BLaER1 (cell line): ENCODE measurements around the gene FGGY.
"Not testable (repeated sequence)": the region's sequence is repeated elsewhere in the genome, so short reads cannot be mapped to it uniquely, and the experiment has no call there.

ENCODE experiments used
- H3K27ac ChIP-seq: shearing (Covaris generic); formaldehyde crosslinking; 2 replicates; pipeline ENCODE4 v1.8.1; 2022
- H3K27me3 ChIP-seq: shearing (Covaris generic); formaldehyde crosslinking; 2 replicates; pipeline ENCODE4 v1.8.1; 2022
- H3K36me3 ChIP-seq: shearing (Covaris generic); formaldehyde crosslinking; 2 replicates; pipeline ENCODE4 v1.8.1; 2022
- H3K4me1 ChIP-seq: shearing (Covaris generic); formaldehyde crosslinking; 2 replicates; pipeline ENCODE4 v1.8.1; 2022
- H3K4me2 ChIP-seq: shearing (Covaris generic); formaldehyde crosslinking; 2 replicates; pipeline ENCODE4 v1.8.1; 2022
- H3K4me3 ChIP-seq: shearing (Covaris generic); formaldehyde crosslinking; 2 replicates; pipeline ENCODE4 v1.8.1; 2022
- H3K9ac ChIP-seq: shearing (Covaris generic); formaldehyde crosslinking; 2 replicates; pipeline ENCODE4 v1.8.1; 2022
- H3K9me3 ChIP-seq: shearing (Covaris generic); formaldehyde crosslinking; 2 replicates; pipeline ENCODE4 v1.8.1; 2022
- H4K20me1 ChIP-seq: shearing (Covaris generic); formaldehyde crosslinking; 2 replicates; pipeline ENCODE4 v1.8.1; 2022
- Cebpa-rat ChIP-seq: shearing (Covaris generic); IDR thresholded peaks from 2 replicates; pipeline ENCODE4 v1.8.1; 2022

Gene FGGY, protein sequence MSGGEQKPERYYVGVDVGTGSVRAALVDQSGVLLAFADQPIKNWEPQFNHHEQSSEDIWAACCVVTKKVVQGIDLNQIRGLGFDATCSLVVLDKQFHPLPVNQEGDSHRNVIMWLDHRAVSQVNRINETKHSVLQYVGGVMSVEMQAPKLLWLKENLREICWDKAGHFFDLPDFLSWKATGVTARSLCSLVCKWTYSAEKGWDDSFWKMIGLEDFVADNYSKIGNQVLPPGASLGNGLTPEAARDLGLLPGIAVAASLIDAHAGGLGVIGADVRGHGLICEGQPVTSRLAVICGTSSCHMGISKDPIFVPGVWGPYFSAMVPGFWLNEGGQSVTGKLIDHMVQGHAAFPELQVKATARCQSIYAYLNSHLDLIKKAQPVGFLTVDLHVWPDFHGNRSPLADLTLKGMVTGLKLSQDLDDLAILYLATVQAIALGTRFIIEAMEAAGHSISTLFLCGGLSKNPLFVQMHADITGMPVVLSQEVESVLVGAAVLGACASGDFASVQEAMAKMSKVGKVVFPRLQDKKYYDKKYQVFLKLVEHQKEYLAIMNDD

DNA sequence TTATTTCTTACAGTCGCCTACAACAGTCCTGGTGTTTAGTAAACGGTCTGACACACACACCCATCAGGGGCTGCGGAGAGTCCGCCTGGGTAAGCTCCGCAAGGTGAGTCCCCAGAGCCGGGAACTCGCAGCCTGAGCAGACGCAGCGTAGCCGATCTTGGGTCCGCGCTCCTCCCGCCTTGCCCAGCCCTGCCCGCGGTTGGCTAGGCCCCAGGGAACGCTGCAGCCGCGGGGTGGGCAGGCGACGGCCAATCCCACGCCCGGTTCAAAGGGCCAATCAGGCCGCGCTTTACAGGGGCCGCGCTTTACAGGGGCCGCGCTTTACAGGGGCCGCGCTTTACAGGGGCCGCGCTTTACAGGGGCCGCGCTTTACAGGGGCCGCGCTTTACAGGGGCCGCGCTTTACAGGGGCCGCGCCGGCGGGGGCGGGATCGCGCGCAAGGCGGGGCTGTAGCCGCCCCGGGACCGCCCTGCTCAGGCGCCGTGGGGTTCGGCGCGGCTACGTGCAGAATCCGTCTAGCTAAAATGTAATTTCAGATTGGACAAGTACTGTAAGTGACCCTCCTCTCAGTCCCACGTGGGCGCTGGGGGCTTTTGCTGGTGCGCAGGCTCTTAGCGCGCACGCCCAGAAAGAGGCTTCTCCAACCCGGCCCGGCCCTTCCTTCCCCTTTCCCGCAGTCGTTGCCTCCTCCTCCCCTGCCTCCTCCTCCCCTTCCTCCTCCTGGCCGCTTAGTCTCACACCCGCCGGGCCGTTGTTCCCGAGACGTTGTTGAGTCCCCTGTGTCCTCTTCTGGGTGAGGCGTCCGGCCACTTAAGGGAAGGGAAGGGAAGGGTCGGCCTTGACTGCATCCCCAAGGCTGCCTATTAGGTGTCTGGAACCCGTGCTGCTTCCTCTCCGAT lies at the start of gene FGGY:
FGGY (plus strand) TSS at position 737 of the 899 bp plus-strand sequence. CDS start 24,456 bp downstream, outside the sequence.
- no peak for TF ChIP-seq Cebpa-rat
- H4K20me1 ChIP-seq = no peaks in the 10 kb centered on the region
- peak within 1 kb of the TSS; percentile 86 for H3K4me2 ChIP-seq
- H3K27me3 ChIP-seq = no peaks in the 10 kb centered on the region
- peak within 1 kb of the TSS; percentile 90 for H3K9ac ChIP-seq
- no peaks in the 10 kb centered on the region for H3K36me3 ChIP-seq
- peak within 1 kb of the TSS; percentile 75 for H3K4me3 ChIP-seq
- no peaks in the 10 kb centered on the region for H3K9me3 ChIP-seq
- H3K27ac ChIP-seq = peak within 1 kb of the TSS; percentile 89
- H3K4me1 ChIP-seq = peaks cover 39% of the 10 kb centered on the region

DNA sequence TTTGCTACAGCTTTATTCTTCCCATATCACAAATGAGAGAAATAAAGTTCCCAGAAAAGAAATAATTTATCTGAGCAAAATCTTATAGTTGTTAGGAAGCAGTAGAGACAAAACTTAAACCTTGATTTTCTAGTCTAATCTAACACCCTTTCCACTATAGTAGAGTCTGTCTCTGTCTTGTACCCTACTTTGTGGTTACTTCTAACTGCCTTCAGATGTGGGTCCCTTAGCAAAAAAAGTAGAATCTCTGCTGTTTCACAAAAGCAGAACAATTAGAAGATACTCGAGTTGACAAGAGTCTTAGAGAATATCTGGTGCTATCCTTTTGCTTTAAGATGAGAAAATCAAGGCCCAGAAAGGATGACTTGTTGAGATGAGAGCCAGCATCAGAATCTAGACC lies 48.1 kb upstream of the FGGY start:
- H3K36me3 ChIP-seq = no peaks in the 10 kb centered on the region
- no peak overlapping the region for H3K9ac ChIP-seq
- H3K4me3 ChIP-seq = no peak overlapping the region
- no peaks in the 10 kb centered on the region for H3K4me1 ChIP-seq
- H3K27ac ChIP-seq = no peak overlapping the region
- H3K4me2 ChIP-seq = no peak overlapping the region
- H4K20me1 ChIP-seq = no peaks in the 10 kb centered on the region
- H3K9me3 ChIP-seq = peaks cover 19% of the 10 kb centered on the region
- TF ChIP-seq Cebpa-rat = no peak
- H3K27me3 ChIP-seq = no peaks in the 10 kb centered on the region

GRCh38 chr1:59249396-59250137 lies 47.3 kb upstream of the FGGY start:
- H3K9me3 ChIP-seq = peaks cover 19% of the 10 kb centered on the region
- no peak overlapping the region for H3K4me3 ChIP-seq
- no peaks in the 10 kb centered on the region for H3K4me1 ChIP-seq
- no peaks in the 10 kb centered on the region for H3K36me3 ChIP-seq
- H4K20me1 ChIP-seq = no peaks in the 10 kb centered on the region
- no peak overlapping the region for H3K27ac ChIP-seq
- no peak for TF ChIP-seq Cebpa-rat
- H3K9ac ChIP-seq = no peak overlapping the region
- no peaks in the 10 kb centered on the region for H3K27me3 ChIP-seq
- H3K4me2 ChIP-seq = no peak overlapping the region

DNA sequence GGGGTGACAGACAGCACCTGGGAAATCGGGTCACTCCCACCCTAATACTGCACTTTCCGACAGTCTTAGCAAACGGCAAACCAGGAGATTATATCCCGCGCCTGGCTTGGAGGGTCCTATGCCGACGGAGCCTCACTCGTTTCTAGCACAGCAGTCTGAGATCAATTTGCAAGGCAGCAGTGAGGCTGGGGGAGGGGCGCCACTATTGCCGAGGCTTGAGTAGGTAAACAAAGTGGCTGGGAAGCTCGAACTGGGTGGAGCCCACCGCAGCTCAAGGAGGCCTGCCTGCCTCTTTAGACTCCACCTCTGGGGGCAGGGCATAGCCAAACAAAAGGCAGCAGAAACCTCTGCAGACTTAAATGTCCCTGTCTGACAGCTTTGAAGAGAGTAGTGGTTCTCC lies 45.8 kb upstream of the FGGY start:
- H3K9ac ChIP-seq, H3K4me2 ChIP-seq, H3K4me1 ChIP-seq, H4K20me1 ChIP-seq, H3K27ac ChIP-seq, H3K27me3 ChIP-seq, H3K4me3 ChIP-seq, H3K36me3 ChIP-seq: not testable (repeated sequence)
- peaks cover 19% of the 10 kb centered on the region for H3K9me3 ChIP-seq

DNA sequence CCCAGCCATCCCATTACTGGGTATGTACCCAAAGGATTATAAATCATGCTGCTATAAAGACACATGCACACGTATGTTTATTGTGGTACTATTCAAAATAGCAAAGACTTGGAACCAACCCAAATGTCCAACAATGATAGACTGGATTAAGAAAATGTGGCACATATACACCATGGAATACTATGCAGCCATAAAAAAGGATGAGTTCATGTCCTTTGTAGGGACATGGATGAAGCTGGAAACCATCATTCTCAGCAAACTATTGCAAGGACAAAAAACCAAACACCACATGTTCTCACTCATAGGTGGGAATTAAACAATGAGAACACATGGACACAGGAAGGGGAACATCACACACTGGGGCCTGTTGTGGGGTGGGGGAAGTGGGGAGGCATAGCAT lies 40.5 kb upstream of the FGGY start:
- H3K4me2 ChIP-seq, H3K27ac ChIP-seq, H3K4me1 ChIP-seq, H3K9ac ChIP-seq, H3K4me3 ChIP-seq, H3K9me3 ChIP-seq, H3K27me3 ChIP-seq, H4K20me1 ChIP-seq, H3K36me3 ChIP-seq: not testable (repeated sequence)

DNA sequence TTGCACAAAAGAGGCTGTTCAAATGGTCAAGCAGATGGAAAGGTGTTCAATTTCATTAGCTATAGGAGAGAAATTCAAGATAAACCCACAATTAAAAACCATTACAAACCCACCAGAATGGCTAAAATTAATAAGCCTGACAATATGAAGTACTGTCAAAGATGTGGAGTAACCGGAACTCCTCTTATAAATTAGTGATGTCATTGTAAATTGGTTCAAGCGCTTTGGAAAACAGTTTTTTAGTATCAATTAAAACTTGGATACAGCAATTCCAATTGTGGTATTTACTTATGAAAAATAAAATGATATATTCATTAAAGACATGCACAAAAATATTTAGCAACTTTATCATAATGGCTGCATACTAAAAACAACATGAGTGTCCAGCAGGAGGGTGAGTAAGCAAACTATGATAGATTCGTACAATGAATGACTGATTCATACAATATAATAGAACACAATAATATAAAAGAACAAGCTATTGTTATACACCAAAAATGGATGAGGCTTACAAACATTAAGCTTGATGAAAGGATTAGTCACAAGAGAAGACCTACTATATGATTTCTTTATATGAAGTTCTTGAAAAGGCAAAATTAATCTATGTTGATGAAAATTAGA lies 38.4 kb upstream of the FGGY start:
- Histone ChIP-seq H3K9me3 (no peaks in the 10 kb centered on the region), H3K27ac (no peak overlapping the region), H3K27me3 (no peaks in the 10 kb centered on the region), H3K4me3 (no peak overlapping the region), H3K9ac (no peak overlapping the region), H4K20me1 (no peaks in the 10 kb centered on the region), H3K4me2 (no peak overlapping the region), H3K4me1 (no peaks in the 10 kb centered on the region), H3K36me3 (no peaks in the 10 kb centered on the region)
- no peak for TF ChIP-seq Cebpa-rat

GRCh38 chr1:59261537-59261936 lies 35.4 kb upstream of the FGGY start:
- Histone ChIP-seq H3K4me1 (peaks cover 17% of the 10 kb centered on the region), H3K9ac (no peak overlapping the region), H3K4me2 (no peak overlapping the region), H4K20me1 (no peaks in the 10 kb centered on the region), H3K4me3 (no peak overlapping the region), H3K27ac (no peak overlapping the region), H3K27me3 (no peaks in the 10 kb centered on the region), H3K9me3 (no peaks in the 10 kb centered on the region), H3K36me3 (no peaks in the 10 kb centered on the region)
- no peak for TF ChIP-seq Cebpa-rat

GRCh38 chr1:59262631-59263030 lies 34.3 kb upstream of the FGGY start:
- Histone ChIP-seq H3K4me1 (peaks cover 28% of the 10 kb centered on the region), H4K20me1 (no peaks in the 10 kb centered on the region), H3K36me3 (no peaks in the 10 kb centered on the region), H3K27me3 (no peaks in the 10 kb centered on the region), H3K4me3 (no peak overlapping the region), H3K9me3 (no peaks in the 10 kb centered on the region), H3K4me2 (no peak overlapping the region), H3K9ac (no peak overlapping the region), H3K27ac (no peak overlapping the region)
- TF ChIP-seq Cebpa-rat = no peak

GRCh38 chr1:59263111-59263510 lies 33.8 kb upstream of the FGGY start:
- Histone ChIP-seq H3K4me1 (peaks cover 33% of the 10 kb centered on the region), H3K9ac (no peak overlapping the region), H3K27ac (no peak overlapping the region), H3K4me2 (no peak overlapping the region), H3K36me3 (no peaks in the 10 kb centered on the region), H3K27me3 (no peaks in the 10 kb centered on the region), H3K9me3 (no peaks in the 10 kb centered on the region), H3K4me3 (no peak overlapping the region), H4K20me1 (no peaks in the 10 kb centered on the region)
- TF ChIP-seq Cebpa-rat = no peak
